ENCODE data around the gene CRYBA1. TPM values are rescaled to one million over a fixed set of nuclear protein-coding genes. Genes with fewer than 3 reads are reported as not detected.

CRYBA1 gene
- total and polyA plus RNA-seq, 2 of the 8 experiments (the other 6 are each of a cell fraction or from before 2014, with no cell fraction given): not detected

Other genes with a start within 250 kb of the CRYBA1 start
- gene SEZ6, start 240.8 kb upstream of the CRYBA1 start, total RNA-seq (2021; fragmentation: NEBNext Ultra II Directional; extraction: Animal tissue kit (Norgen Biotek cat#: 25700)): 6.9 and 7.8 TPM in 2 replicates
- gene SEZ6, start 240.8 kb upstream of the CRYBA1 start, polyA plus RNA-seq (2011; rRNA removed): 8.5 and 16.1 TPM in 2 replicates
- gene PIPOX, start 203.7 kb upstream of the CRYBA1 start, total RNA-seq (2021; fragmentation: NEBNext Ultra II Directional; extraction: Animal tissue kit (Norgen Biotek cat#: 25700)): 55.5 and 57.2 TPM in 2 replicates
- gene PIPOX, start 203.7 kb upstream of the CRYBA1 start, polyA plus RNA-seq (2011; rRNA removed): 75.0 and 99.6 TPM in 2 replicates
- 36.6 and 43.8 TPM in 2 replicates for gene MYO18A, start 66.5 kb upstream of the CRYBA1 start, total RNA-seq (2021; fragmentation: NEBNext Ultra II Directional; extraction: Animal tissue kit (Norgen Biotek cat#: 25700))
- 7.6 and 10.1 TPM in 2 replicates for gene MYO18A, start 66.5 kb upstream of the CRYBA1 start, polyA plus RNA-seq (2011; rRNA removed)
- 118 TPM in 2 replicates for gene NUFIP2, start 47.3 kb downstream of the CRYBA1 start, total RNA-seq (2021; fragmentation: NEBNext Ultra II Directional; extraction: Animal tissue kit (Norgen Biotek cat#: 25700))
- 65.9 and 81.9 TPM in 2 replicates for gene NUFIP2, start 47.3 kb downstream of the CRYBA1 start, polyA plus RNA-seq (2011; rRNA removed)
- 90.6 and 93.8 TPM in 2 replicates for gene TAOK1, start 143.5 kb downstream of the CRYBA1 start, total RNA-seq (2021; fragmentation: NEBNext Ultra II Directional; extraction: Animal tissue kit (Norgen Biotek cat#: 25700))
- gene TAOK1, start 143.5 kb downstream of the CRYBA1 start, polyA plus RNA-seq (2011; rRNA removed): 8.2 and 12.2 TPM in 2 replicates